ENCODE data around the gene NUMA1.

DNA sequence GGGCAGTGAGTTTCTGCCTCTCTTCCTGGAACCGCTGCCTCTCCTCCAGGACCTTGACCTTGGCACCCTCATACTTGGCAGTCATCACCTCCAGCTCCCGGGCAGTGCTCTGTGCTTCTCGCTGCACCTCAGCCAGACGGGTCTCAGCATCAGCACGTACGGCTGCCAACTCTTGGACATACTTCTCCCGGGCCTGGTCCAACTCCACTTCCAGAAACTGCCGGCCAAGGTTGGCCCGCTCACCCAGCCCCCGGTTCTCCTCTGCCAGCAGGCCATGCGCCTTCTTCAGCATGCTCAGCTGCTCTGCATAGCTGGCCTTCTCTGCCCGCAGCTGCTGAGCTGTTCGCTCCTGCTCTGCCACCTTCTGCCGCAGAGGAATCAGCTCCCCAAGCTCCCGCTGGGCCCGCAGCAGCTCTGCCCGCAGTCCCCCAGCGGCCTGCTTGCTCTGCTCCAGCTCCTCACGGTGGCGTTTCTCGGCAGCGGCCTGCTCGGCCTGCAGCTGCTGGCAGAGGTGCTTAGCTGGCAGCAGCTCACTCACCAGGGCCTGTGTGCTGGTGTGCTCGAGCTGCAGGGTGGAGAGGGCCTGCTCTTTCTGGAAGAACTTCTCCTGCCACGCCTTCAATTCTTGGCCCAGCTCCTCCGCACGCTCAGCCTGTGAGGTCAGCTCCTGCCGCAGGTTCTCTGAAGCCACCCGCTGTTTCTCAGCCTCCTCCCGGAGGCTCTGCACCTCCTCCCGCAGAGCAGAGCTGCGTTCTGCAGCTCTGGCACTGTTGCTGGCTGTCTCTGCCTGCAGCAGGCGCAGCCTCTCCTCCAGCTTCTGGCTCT is 67.2 kb downstream of the NUMA1 start:
- TF ChIP-seq, protein P1, sequence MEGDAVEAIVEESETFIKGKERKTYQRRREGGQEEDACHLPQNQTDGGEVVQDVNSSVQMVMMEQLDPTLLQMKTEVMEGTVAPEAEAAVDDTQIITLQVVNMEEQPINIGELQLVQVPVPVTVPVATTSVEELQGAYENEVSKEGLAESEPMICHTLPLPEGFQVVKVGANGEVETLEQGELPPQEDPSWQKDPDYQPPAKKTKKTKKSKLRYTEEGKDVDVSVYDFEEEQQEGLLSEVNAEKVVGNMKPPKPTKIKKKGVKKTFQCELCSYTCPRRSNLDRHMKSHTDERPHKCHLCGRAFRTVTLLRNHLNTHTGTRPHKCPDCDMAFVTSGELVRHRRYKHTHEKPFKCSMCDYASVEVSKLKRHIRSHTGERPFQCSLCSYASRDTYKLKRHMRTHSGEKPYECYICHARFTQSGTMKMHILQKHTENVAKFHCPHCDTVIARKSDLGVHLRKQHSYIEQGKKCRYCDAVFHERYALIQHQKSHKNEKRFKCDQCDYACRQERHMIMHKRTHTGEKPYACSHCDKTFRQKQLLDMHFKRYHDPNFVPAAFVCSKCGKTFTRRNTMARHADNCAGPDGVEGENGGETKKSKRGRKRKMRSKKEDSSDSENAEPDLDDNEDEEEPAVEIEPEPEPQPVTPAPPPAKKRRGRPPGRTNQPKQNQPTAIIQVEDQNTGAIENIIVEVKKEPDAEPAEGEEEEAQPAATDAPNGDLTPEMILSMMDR (IDR thresholded peaks at IDR 0.05), result no peak
- TF ChIP-seq SIN3A (IDR thresholded peaks at IDR 0.05; ENCODE audit: borderline replicate concordance, insufficient read depth, low read depth, low read length), result no peak
- TF ChIP-seq POLR2AphosphoS5 (IDR thresholded peaks at IDR 0.05; ENCODE audit: low read depth, low read length), result no peak
